Middle frontal gyrus (tissue), 1 donor: ENCODE results near the gene CRACR2B.

Experiments
- DNase-seq: peaks from one replicate; pipeline ENCODE4 v3.0.0-alpha.2; 2015; ENCODE audit warnings: low spot score; ENCODE audit errors: extremely low spot score

CRACR2B gene

DNA sequence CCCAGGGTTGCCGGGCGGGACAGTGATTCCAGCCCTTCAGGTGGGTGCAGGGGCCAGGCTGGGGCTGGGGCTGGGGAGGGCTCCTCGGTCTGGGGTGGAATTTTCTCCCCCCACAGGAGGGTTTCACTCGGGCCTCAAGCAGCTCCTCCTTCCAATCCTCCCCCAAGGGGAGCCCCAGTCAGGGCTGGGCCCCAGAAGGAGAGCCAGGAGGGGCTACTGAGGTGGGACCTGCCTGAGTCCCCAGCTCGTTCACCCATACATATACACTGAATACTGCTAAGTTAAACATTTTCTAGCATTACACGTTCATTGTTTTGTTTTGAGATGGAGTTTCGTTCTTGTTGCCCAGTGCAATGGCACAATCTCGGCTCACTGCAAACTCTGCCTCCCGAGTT, 1.5 kb upstream of the CRACR2B start:
- DNase-seq, result no peak

DNA sequence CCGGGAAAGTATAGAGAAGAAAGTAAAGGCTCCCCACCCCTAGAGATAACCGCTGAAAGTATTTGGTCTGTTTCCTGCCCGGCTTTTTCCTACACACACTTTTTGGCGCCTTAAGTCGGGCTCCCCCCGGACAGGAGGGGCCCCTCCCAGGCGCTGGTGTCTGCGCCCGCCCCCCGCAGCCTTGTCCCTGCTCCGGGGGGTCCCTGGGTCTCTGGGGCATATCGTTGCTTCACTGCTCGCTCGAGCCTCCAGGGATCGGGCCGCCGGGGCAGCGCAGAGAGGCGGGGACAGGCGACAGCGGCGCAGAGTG, 928 bp upstream of the CRACR2B start:
- DNase-seq, result no peak

DNA sequence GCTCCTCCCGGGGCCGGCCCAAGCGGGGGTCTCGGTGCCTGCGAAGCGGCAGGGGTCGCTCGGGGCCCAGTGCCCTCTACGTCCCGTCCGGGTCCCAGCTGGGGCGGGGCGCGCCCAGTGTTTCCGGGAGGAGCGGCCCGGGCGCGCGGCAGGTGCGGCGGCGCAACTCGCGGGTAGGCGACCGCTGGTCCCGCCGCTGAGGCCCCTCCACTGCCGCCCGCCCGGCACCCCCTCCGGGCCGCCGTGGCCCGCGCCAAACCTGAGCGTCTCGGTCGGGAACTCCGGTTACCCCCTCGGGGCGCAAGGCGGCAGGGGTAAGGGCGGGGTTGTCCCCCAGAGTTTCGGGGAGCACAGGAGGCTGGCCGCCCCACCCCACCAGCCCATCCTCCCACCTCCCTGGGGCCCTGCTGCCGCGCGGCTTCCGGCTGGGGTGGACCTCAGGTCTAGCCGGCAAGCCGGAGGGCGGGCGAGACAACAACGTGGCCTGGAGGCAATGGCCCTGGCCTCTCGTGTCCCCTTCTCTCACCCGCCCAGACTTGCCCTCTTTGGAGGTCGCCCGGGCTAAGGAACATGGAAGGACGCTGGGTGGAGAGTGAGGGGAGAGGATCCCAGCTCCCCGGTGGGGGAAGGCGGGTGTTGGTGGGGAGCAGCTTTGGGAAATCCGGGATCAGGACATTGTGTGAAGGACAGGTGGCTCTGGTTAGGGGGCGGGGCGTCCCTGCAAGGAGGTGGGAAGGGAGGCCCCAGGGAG, 398 bp upstream of the CRACR2B start:
- DNase-seq, result no peak

DNA sequence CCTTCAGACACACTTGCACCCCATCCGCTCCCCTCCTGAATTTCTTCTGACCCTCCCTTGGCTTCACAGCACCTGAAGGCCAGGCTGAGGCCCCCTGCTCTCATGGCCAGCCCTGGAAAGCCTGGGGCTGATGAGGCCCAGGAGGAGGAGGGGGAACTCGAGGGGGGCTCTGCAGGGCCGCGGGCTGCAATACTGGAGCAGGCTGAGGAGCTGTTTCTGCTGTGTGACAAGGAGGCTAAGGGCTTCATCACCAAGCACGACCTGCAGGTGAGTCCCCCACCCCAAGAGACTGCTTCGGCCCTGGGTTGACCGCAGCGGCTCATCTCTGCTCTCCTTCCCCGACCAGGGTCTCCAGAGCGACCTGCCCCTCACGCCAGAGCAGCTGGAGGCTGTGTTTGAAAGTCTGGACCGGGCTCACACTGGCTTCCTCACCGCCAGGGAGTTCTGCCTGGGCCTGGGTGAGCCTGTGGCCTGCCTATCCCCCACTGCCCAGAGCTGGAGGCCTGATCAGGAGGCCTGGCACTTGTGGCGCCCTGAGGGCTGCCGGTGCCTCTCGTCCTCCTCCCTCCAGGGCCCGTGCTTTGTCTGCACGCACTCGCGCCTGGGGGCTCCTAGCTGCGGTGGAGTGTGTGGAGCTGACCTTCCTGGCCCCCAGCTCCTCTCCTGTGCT, 922 bp downstream of the CRACR2B start:
- DNase-seq, result no peak

DNA sequence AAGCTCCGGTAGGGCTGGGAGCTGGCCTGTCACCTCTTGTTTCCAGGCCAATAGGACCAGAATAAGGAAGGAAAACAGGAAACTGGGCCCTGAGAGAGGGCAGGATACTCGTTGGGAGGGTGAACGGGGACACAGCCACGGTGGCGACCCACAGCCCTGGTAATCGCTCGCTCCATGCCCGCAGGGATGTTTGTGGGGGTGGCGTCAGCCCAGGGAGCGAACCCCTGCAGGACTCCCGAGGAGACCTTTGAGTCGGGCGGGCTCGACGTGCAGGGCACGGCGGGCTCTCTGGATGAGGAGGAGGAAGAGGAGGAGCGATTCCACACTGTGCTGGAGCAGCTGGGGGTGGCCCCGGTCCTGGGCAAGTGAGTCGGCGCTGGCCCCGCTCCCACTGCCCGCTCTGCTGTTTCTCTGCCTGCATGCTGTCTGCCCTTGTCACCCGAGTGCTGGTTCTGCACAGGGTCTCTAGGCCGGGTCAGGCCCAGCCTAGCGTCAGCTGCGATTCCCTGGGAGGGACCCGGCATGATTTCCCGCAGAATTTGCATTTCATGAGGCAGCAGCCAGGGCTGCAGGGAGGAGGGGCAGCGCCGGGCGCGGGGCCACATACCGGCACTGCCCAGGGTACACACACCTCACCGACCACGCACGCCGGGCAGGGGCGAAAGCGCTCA, 1.6 kb downstream of the CRACR2B start:
- DNase-seq, result no peak

DNA sequence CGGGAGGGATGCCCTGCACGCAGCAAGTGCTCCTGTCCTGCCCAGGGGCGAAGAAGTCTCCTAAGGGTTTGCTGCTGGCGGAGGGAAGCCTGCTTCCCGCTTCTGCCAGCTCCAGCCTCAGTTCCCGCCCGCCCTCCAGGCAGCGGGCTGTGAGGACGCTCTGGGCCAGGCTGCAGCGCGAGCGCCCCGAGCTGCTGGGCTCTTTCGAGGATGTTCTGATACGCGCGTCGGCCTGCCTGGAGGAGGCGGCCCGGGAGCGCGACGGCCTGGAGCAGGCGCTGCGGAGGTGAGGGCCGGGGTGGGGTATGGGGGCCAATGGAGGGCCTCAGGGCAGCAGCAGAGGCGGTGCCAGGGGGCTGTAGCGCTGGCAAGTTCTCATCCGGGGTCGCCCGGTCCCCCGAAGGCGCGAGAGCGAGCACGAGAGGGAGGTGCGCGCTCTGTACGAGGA, 2.2 kb downstream of the CRACR2B start:
- no peak for DNase-seq

DNA sequence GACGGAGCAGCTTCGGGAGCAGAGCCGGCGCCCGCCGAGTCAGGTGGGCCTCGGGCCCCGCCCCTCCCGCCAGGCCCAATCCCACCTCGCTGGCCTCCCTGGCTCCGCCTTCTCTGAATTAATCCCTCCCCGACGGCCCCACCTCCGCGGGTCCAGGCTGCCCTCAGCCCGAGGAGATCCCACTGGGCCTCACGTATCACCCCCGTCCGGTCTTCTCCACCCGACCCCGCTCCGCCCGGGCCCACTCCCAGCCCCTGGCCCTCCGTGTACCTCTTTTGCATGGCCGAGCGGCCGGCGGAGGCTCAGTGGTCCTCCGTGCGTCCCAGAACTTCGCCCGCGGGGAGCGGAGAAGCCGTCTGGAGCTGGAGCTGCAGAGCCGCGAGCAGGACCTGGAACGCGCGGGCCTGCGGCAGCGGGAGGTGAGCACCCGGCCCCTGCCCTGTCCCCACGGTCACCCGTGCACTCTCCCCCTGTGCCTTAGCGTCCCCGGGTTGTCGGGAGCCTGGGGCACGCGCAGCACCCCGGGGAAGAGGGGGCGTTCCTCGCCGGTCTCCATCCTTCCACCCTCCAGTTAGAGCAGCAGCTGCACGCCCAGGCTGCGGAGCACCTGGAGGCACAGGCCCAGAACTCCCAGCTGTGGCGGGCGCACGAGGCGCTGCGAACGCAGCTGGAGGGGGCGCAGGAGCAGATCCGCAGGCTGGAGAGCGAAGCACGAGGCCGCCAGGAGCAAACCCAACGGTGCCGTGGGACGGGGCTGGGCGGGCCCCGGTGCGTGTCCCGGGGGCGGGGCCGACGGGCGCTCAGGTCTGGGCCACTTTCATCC, 2.8 kb downstream of the CRACR2B start:
- DNase-seq, result no peak

DNA sequence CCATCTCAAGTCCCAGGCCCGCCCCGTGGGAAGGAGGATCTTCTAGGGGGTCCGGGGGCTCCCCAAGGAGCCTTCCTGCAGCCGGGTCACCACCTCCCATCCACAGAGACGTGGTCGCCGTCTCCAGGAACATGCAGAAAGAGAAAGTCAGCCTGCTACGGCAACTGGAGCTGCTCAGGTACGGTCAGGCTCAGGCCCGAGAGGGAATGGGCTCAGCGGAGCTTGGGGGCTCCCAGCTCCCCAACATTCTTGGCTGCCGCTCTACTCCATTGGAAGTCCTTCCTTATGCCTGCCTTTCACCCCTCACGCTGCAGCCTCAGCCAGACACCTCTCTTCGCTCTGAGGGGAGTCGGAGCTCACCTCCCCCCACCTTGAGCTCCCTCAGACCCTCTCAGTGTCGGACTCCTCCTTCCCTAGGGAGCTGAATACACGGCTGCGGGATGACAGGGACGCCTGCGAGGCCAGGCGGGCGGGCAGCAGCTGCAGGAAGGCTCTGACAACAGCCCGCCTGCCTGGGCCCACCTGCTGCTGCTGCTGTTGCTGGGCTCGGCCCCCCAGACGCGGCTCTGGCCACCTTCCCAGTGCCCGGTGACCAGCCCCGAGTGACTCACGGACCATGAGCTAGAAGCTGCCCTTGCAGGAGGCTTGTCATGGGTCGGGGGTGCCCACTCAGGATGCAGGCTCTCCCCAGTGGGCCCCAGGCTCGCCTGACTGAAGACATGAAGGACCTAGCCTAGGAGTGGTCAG, 3.6 kb downstream of the CRACR2B start:
- DNase-seq, result no peak

DNA sequence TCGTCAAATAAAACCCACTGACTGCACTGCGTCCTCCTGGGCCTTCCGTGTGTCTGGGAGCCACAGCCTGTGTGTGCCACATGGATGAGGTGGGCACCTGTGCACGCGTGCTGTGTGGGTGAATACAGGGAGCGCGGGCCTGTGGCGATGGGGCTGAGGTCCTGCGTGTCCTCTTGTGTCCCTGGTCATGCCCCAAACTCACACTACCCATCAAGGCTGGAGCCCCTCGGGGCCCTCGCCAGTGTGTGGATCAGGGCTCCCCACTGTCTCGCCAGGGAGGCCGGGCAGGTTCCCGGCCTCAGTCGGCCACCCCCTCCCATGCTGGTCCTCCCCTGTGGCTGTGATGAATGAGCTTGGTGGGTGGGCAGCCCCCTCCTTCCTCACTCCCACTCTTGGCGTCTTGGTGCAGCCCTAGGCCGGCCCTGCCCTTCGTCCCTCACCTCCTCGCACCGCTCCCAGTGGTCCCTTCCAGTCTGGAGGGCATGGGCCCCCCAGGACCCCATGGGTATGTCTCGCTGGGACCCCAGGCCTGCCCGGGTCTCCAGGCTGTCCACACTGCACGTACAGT, 4.3 kb downstream of the CRACR2B start:
- DNase-seq, result no peak

DNA sequence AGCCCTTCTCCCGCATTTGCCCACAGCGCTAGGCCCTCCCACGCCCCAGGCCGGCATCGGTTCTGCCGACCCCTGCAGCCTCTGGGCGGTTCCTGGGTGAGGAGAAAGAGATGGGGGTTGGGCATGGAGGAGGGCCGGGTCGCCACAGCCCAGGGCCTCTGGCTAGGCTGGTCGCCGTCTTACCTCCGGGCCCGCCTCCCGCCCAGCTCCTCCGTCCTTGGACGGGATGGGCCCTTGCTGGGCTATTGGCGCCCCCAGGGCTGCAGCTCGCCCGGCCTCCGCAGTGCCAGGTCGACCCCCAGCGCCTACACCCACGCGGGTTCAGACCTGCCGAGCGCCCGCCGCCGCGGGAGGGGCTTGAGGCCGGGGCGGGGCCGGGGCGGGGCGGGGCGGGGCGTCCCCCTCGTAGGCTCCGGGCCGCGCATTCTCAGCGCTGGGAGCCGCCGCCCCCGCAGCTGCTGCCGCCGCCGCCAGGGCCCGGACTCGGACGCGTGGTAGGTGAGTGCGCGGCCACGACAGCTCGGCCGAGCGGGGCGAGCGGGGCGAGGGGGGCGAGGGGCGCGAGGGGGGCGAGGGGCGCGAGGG, 4.9 kb downstream of the CRACR2B start, which contains the start of gene CD151:
Gene CD151 (plus strand): TSS at position 424 of the 585 bp plus-strand sequence. CDS start 3,118 bp downstream, outside the sequence.
- no peak for DNase-seq

DNA sequence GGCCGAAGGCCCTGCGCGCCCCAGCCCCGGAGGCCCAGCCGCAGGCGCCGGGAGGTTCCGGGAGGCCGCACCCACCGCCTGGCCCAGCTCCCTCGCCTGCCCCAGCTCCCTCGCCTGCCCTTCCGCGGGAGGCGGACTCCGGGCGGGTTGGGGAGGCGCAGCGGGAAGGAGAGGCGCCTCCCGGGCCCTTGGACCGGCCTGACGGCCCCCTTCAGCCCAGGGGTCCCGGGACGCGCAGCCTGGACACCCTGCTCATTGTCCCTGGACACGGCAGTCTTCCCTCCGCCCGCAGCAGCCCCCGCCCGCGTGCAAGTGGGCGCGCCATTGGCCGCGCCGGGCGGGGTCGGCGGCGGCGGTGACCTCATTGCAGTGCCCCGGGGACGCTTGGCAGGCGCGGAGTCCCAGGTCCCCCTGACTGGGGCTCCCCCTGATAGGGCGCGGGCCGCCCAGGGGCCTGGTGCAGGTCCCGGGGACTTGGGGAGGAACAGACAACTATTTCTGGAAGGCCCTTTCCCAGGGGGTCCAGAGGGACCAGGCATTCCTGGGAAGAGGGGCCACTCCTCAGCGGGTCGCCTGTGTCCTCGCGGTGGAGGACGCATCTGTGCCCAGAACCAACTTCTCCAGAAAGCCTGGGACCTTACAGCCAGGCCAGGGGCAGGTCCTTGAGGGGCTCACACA, 5.5 kb downstream of the CRACR2B start:
- DNase-seq, result no peak

DNA sequence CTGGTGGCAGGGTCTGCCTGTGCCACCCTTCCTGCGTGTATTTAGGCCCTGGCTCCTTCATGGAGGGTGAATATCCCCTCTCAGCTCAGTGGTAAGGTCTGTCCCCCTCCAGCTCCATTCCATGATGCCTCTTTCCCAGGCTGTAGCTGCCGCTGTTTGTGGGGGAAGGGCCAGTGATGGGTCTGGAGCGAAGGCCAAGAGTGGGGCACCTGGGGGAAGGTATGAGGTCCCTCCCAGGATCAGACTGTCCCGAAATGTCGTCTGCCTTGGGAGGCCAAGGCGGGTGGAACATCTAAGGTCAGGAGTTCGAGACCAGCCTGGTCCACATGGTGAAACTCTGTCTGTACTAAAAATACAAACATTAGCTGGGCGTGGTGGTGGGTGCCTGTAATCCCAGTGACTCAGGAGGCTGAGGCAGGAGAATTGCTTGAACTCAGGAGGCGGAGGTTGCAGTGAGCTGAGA, 6.2 kb downstream of the CRACR2B start:
- no peak for DNase-seq

DNA sequence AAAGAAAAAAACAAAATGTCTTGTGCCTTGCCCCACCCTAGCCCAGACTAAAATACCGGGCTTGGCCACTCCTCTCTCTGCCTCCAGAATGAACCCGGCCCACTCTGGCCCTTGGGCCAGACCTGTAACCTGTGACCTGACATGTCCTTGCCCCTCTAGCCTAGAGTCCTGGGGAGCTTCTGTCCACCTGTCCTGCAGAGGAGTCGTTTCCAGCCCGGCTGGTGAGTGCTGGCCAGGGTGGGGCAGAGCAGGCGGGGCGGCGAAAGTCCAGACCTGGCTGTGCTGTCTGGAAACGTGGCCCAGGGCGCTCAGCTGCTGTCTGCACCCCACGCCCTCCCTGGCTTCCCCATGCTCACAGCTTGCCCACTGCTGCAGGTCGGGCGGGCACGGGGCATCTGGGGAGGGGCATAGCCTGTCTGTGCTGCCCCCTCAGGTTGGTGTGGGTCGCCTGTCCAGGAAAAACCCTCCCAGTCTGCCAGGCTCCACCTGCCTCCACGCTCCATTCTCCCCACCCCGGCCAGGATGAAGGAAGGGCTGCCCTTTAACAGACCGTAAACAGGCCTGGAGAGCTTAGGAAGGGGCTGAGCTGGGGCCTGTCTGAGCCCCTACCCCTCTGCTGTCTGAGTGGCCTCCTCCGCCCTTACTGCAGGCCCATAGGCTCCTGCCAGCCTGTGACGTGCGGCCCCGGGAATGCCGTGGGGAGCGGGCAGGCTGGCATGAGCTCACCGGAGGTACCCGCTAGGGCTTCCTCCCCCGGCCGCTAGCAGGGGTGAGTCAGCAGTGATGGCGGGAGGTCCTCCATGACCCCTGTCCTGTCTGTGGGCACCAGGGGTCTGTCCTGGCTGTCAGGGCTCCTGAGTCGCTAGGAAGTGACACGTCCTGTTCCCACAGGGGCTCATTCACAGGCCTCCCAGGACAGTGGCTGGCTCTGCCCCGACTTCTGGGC, 6.9 kb downstream of the CRACR2B start:
- DNase-seq, result no peak

DNA sequence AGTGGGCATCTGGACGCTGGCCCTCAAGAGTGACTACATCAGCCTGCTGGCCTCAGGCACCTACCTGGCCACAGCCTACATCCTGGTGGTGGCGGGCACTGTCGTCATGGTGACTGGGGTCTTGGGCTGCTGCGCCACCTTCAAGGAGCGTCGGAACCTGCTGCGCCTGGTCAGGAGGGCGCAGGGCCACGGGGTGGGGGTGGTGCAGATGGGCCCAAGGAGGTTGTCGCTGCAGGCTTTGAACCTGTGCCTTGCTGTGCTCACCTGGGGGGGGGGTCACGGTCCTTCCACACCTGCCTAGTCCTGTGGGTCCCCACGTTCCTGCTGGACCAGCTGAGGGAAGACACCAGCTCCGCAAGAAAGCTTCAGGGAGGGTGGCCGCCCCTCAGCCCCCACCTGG, 8.6 kb downstream of the CRACR2B start:
- no peak for DNase-seq

DNA sequence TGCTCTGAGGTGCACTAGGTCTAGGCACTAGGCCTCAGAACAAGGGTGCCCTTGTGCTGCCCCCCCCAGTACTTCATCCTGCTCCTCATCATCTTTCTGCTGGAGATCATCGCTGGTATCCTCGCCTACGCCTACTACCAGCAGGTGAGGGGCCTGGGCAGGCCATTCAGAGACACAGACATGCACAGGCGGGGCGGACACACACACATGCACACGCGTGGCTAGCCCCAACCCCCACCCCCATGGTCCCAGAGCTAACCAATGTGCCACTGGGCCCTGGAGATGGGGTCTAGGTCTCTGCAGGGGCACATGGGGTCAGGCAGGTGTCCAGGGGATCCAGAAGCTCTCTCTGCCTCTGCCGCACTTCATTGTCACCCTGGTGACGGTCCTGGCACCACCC, 9.0 kb downstream of the CRACR2B start:
- DNase-seq, result no peak

DNA sequence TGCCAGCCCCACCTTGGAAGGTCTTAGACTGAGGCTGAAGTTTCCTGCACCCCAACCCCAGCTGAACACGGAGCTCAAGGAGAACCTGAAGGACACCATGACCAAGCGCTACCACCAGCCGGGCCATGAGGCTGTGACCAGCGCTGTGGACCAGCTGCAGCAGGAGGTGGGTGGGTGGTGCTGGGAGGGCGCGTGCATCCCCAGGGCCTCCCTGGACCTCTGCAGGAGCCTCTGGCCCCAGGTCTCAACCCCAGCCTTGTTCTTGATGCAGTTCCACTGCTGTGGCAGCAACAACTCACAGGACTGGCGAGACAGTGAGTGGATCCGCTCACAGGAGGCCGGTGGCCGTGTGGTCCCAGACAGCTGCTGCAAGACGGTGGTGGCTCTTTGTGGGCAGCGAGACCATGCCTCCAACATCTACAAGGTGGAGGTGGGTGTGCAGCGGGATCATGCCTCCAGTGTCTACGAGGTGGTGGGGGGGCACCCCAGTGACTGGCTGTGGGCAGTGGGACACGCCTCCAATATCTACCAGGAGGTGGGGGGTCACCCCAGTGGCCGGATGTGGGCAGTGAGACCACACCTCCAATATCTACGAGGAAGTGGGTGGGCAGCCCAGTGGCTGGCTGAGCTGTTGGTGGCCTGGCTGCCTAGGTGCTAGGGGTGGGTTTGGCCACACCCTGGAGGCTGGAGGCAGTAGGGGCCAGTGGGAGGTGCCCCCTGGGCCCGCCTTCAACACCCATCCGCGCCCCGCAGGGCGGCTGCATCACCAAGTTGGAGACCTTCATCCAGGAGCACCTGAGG, 9.7 kb downstream of the CRACR2B start:
- no peak for DNase-seq

DNA sequence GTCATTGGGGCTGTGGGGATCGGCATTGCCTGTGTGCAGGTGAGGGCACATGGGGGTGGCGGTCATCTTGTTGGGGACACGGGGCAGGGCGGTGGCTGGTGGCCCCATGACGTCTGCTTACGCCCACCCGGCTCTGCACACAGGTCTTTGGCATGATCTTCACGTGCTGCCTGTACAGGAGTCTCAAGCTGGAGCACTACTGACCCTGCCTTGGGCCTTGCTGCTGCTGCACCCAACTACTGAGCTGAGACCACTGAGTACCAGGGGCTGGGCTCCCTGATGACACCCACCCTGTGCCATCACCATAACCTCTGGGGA, 10.2 kb downstream of the CRACR2B start:
- DNase-seq, result no peak
